IPS-NIHi7 (cell line): Measurements from ENCODE around the gene TSEN54.

Experiments used
- DNase-seq: peaks from one replicate; pipeline ENCODE4 v3.0.0; 2012; ENCODE audit warnings: mixed read lengths; ENCODE audit errors: extremely low spot score

Gene TSEN54

DNA sequence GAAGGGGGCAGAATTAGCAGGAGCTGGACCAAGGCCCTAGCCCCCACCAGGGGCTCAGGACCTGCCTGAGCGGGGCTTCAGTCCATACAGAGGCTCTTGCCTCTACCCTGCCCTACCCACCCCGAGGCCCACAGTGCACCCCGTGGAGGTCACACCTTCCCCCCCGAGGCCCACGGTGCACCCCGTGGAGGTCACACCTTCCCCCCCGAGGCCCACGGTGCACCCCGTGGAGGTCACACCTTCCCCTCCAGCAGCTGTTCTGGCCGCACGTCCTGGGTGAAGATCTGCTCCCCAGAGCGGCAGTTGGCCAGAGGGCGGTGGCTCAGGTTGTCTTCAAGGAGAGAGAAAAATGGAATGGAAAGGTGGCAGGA is 12.4 kb upstream of the TSEN54 start:
- no peak for DNase-seq

DNA sequence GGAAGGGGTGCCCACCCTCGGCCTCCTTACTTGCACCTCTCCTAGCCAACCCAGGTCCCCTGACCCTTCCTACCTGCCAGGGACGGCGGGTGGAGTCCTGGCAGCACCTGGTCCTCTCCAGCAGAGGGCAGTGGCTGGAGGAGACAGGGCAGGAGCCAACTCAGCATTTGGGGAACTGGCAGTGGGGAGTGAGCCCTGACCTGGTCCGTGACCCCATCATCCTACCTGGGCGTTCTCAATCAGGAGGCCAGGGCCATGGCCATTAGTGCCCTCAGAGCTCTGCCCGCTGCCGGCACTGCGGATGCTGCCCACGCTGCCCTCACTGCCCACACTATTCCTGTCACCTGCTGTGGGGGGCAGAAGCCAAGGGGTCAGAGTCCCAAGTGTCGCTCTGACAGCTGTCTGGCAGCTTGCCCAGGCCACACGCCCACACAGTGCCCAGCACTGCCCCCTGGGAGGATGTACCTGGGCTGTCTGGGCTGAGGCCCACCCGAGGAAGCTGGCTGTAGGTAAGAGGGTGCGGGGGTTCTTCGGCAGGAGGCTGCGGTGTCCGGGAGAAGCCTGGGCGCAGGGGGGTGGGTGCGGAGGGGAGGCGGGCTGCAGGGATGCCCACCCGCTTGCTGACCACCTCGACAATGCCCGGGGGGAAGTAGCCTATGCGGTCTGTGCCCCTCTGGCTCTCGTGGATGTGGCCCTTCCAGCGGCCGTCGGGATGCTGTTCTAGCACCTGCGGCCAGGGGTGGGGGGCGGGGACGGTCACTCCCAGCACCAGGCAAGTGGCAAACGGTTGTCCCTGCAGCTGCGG is 11.8 kb upstream of the TSEN54 start:
- peak; percentile 86 for DNase-seq

- no peak for DNase-seq
Observed at GRCh38 chr17:75505152-75505409, 11.2 kb upstream of the TSEN54 start.

GRCh38 chr17:75505640-75506039 is 10.7 kb upstream of the TSEN54 start:
- DNase-seq = no peak

GRCh38 chr17:75506134-75506533 is 10.2 kb upstream of the TSEN54 start:
- DNase-seq = no peak

- no peak for DNase-seq
Observed at GRCh38 chr17:75506888-75507287, 9.4 kb upstream of the TSEN54 start.

- no peak for DNase-seq
Observed at GRCh38 chr17:75507733-75508719, 8.3 kb upstream of the TSEN54 start.

DNA sequence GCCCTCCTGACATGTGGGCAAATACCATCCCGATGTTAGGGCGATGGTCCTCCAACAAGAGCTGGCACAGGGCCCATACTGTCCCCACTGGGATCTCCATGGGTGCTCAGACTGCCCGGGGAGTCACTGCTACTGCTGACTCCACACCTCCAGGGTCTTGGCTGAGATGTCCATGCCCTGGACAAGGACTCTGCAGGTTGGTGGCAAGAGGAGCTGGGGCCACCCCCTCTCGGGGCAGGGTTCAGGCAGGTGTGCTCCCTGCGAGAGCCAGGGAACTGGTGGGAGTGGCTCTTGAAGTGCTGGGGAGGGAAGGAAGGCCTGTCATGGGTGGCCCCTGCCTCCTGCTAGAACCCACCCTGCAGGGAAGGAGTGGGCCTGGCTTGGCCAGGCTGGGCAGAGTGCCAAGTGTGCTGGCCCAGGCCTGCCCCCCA is 7.4 kb upstream of the TSEN54 start:
- DNase-seq = no peak

- DNase-seq = no peak
Observed at GRCh38 chr17:75509528-75510258, 6.6 kb upstream of the TSEN54 start.

- no peak for DNase-seq
Observed at GRCh38 chr17:75511270-75511609, 5.1 kb upstream of the TSEN54 start.

DNA sequence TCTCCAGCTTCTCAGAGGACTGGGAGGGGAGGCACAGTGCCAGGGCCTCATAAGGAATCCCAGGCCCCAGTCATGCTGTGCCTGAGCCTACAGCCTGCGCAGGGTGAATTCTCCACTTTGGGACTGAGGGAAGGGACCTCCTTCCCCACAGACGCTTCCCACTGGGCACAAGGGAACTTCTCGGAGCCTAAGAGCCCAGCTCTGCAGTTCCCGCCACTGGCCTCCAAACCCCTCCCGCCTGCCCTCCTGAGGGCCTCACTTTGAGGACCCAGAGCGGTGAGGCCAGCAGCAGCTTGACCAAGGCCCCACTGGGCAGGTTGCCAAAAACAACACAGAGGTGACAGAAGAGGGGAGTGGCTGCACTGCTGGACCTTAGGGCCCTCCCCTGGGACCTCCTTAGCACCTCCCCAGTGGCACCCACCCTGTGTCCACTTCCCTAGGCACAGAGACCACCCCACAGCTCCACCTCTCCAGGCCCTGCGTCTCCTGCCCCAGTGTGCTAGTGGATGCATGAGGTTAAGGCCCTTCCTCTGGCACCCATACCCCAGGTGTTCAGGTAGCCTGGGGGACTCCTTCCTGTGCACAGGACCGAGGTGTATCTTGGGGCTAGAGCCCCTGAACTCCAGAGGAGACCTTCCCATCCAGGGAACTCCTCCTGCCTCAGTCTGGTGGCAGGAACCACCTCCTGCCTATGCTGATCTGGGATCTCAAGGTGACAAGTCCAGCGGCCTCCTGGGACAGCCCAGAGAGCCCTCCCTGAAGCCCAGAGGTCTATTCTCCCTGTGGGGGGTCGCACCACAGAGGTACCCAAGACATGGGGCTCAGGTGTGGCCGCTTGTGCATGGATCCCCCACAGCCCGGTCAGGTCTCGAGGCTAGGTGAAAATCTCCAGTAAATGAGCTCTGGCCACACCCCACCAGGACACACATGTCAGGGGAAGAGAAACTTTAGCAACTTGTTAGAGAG is 4.4 kb upstream of the TSEN54 start:
- DNase-seq = no peak

DNA sequence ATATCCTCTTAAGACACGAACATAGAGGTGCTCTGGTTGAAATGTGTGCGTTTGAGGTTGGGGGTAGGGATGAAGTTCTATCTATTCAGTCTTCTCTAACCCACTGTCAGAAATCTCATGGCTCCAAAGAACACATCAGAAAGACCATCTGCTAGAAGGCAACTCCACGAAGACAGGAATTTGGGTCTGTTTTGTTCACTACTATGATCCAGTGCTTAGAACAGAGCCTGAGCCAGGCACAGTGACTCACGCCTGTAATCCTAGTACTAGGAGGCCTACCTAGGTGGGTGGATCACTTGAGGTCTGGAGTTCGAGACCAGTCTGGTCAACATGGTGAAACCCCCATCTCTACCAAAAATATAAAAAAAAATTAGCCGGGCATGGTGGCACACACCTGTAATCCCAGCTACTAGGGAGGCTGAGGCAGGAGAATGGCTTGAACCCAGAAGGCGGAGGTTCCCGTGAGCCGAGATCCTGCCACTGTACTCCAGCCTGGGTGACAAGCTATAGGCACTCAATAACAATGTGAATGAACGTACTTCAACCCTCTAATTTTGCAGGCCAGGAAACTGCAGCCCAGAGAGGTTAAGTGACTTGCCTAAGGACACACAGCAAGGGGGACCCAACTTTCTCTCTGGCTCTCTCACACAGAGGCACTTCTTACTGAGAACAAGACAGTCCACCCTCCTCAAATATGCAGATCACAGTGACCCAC is 3.2 kb upstream of the TSEN54 start:
- no peak for DNase-seq

DNA sequence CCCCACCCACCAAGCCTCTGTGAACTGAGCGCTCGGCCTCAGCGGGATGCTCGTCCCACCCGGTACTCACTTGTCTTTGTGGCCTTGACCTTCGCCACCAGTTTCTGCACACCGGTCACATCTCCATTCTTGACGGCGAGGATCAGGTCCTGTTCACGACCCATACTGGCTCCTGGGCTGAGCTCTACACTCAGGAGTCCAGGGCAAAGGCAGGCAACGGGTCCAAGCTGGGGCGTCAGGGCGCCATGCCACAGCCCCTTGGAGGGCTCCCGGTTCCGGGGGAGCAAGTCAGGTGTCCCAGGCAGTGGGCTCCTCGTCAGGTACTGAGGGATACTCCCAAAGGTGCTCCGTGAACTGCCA is 2.7 kb upstream of the TSEN54 start:
- no peak for DNase-seq

DNA sequence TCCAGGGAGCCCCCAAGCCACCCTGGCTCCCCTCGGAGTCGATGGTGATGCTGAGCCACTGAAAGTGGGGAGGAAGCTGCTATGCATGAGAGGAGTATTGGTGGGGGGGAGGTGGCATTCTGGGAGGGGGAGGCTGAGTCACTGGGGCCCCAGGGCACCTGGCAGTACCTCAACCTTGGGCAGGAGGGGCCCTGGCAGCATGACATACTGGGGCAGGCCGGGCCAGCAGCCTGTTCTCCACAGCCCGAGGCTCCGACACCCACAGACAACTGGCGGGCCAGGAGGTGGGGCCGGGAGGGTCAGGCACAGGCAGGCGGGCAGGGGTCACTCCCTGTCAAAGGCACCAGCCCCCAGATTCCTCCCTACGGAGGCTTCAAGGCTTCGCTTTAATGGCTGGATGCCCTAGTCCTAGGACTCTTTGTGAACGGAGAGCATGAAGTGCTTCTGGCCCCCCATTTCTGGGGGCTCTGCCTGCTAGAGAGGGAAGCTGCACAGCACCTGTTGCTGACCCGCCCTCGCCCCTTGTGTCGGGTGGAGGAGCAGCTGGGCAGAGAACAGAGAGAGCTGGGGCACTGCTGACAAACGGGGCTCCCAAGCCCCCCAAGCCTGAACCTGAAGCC is 1.9 kb upstream of the TSEN54 start:
- DNase-seq = no peak

GRCh38 chr17:75514919-75515495 is 1.3 kb upstream of the TSEN54 start:
- no peak for DNase-seq

DNA sequence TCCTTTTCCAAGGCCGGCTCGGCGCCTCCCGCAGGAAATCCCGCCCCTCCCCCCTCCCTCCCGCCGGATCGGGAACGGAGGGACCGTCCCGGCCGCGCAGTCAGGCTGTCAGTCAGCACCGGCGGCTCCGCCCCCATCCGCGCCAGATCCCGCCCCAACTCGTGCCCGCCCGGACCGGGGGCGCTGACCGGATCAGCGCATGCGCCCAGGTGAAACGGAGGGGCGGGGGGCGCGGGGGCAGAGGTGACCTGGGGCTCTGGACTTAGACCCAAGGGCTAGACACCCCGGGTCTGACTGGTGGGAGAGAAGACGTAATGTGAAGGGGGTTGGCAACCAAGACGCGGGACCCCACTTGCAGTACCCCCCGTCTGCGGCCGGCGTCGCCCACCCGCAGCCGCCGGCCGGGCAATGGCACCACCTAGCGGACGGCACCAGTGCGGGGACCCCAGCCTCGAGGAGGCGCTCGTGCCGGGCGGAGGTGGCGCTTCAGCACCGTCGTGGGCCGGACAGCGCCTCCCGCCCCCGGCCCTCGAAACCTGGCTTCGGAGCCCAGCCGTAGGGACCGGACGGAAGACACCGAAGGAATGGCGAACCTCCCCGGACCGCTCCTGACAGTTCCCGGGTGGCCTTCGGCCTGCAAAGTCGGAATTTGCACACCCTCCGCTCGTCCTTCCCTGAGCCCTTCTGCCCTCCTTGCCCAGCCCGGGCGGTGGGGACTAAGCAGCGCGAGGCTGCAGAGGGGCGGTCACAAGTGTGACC is 653 bp upstream of the TSEN54 start, which contains the start of gene CASKIN2:
TSS of gene CASKIN2 (minus strand) at position 42 of the 759 bp plus-strand sequence. CDS start 1,733 bp downstream, outside the sequence.
- DNase-seq = peak; percentile 100

- no peak for DNase-seq
Observed at GRCh38 chr17:75516619-75517296, 430 bp downstream of the TSEN54 start.

DNA sequence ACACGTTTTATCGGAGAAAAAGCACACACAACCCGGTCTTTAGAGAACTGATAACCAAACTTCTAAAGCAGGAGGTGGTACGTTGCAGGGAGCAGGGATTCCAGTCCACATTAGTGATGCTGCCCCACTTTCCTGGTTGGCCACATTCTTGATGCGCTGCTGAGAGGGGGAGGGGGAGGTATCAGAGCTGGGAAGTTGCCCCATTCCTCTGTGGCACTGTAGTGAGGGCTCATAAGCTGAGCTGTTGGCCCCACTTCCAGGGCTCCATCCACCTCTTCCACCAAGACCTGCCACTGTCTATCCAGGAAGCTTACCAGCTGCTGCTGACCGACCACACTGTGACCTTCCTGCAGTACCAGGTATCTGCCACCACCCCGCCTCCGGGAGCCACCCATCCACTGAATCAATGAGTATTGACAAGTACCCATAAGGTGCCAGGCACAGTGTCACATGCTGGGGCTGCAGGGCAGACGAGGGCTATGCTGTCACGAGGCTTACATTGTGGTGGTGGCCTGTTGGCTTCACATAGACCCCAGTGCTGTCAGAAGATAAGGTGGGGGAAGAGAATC is 1.1 kb downstream of the TSEN54 start:
- DNase-seq = no peak
